ENCODE data around the gene CYFIP2.

CYFIP2 gene

DNA sequence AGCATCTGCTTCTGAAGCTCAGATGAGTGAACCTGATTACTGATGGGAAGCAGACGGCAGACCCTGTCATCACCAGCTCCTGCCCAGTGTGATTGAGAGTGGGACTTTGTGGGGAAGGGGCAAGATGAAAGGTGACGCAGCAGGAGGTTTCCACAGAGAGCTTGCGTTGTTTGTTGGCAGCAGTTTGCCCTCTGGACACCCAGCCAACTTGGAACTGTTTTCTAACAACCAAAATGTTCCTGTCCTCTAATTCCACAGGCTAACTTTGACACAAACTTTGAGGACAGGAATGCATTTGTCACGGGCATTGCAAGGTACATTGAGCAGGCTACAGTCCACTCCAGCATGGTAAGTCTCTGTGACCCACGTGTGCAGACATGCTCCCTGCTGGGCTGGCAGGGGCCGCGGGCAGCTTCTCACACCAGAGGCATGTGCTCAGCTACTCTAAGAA is 20.9 kb downstream of the CYFIP2 start:
- DNase-seq (ENCODE audit: low read depth in 2 of 3, low spot score in 2 of 3): no peak

- DNase-seq (ENCODE audit: low read depth in 2 of 3, low spot score in 2 of 3): no peak
These were observed 22.7 kb downstream of the CYFIP2 start for GRCh38 chr5:157288405-157289163.

- DNase-seq (ENCODE audit: low read depth in 2 of 3, low spot score in 2 of 3): no peak
These were observed 23.4 kb downstream of the CYFIP2 start for GRCh38 chr5:157289164-157289819.

DNA sequence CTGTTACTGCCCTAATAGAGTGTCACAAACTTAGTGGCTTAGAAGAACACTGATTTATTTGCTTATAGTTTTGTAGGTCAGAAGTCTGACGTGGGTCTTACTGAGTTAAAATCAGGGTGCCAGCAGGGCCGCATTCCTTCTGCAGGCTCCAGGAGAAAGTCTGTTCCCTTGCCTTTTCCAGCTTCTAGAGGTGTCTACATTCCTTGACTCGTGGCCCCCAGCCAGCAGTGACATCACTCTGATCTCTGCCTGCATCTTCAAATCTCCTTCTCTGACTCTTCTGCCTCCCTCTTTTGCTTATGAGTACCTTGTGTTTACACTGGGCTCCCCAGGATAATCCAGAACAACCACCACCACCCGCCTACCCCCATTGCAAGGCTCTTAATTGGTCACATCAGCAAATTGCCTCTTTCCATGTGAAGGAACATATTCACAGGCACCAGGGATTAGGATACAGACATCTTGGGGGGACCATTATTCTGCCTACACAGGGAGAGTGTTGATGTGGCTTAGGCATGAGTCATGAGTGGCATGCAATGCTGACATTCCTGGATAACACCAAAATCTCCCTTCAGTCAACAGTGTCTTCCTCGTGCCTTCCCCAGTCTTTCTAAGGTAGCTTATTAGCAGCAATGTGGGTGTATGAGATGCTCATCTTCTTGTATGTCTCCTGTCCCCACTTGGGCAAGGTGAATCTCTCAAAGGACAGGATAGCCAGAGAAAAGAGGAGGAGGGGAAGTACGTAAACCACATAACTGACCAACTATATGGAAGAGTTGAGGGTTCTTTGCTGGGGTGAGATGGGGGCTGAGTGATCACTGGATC is 24.4 kb downstream of the CYFIP2 start:
- no peak for DNase-seq (ENCODE audit: low read depth in 2 of 3, low spot score in 2 of 3)

- DNase-seq (ENCODE audit: low read depth in 2 of 3, low spot score in 2 of 3): no peak
These were observed 25.2 kb downstream of the CYFIP2 start for GRCh38 chr5:157290981-157291711.

- DNase-seq (ENCODE audit: low read depth in 2 of 3, low spot score in 2 of 3): no peak
These were observed 26.7 kb downstream of the CYFIP2 start for GRCh38 chr5:157292599-157292998.

GRCh38 chr5:157294407-157295091 is 28.6 kb downstream of the CYFIP2 start:
- DNase-seq (ENCODE audit: low read depth in 2 of 3, low spot score in 2 of 3): no peak

- no peak for DNase-seq (ENCODE audit: low read depth in 2 of 3, low spot score in 2 of 3)
These were observed 29.3 kb downstream of the CYFIP2 start for GRCh38 chr5:157295247-157295646.

- DNase-seq (ENCODE audit: low read depth in 2 of 3, low spot score in 2 of 3): no peak
These were observed 34.6 kb downstream of the CYFIP2 start for GRCh38 chr5:157300564-157300963.

DNA sequence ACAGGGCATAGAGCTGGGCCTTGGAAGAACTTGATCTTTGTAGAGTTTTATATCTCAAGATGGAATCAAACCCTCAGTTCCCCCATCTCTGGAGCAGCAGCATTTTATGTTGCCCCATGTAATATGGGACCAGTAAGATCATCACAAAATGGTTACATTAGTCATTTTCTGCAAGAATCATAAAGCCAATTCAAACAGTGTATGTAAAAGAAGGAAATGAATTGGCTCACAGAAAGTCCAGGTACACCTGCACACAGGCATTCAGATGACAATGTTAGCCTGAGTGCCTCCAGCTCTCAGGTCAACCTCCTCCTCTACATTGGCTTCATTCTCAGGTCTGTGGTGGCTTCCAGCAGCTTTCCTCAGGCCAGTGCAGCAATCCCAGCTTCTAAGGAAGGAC is 35.1 kb downstream of the CYFIP2 start:
- no peak for DNase-seq (ENCODE audit: low read depth in 2 of 3, low spot score in 2 of 3)

DNA sequence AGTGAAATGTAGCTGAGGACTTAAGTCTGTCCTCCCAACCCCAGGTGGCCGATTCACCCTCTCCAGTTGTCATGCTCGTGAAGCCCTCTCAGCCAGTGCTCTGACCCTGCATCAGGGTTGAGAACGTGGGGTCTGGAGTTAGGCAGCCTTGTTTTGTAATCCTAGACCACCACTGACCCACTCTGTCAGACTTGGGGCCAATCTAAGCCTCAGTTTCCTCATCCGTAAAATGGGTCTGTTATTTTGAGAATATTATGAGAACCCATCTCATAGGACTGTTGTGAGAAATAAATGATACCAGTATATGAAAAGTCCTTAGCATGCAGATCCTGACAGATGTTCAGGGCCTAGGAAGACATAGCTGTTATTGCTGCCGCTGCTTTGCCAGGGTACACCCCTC is 37.1 kb downstream of the CYFIP2 start:
- DNase-seq (ENCODE audit: low read depth in 2 of 3, low spot score in 2 of 3): no peak

DNA sequence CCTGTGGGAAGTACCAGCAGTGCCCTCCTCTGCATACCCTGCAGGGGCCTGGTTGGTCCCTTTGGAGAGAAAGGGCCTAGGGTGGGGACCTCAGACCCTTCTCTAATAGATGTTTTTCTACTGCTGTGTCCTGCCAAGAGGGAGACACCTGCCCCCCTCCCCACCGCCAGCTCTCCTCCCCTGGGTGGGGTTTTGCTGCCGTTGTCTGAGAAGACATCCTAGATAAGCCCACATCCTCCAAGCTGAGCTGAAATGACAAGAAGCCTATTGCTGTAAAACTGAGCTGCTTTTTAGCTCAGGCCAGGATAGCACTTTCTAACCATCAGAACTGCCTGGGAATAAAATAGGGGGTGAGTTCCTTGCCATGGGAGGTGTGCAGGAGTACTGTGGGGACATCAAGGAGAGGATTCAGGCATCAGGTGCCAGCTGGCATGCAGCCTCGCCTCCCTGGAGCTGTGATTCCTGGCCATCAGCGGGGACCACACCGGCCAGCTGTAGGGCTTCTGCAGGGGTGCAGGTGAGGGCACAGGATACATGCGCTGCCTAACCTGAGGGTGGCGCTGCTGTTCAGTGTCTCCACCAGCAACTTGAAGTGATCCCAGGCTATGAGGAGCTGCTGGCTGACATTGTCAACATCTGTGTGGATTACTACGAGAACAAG is 37.9 kb downstream of the CYFIP2 start:
- no peak for DNase-seq (ENCODE audit: low read depth in 2 of 3, low spot score in 2 of 3)

- DNase-seq (ENCODE audit: low read depth in 2 of 3, low spot score in 2 of 3): no peak
These were observed 40.2 kb downstream of the CYFIP2 start for GRCh38 chr5:157306081-157306480.

DNA sequence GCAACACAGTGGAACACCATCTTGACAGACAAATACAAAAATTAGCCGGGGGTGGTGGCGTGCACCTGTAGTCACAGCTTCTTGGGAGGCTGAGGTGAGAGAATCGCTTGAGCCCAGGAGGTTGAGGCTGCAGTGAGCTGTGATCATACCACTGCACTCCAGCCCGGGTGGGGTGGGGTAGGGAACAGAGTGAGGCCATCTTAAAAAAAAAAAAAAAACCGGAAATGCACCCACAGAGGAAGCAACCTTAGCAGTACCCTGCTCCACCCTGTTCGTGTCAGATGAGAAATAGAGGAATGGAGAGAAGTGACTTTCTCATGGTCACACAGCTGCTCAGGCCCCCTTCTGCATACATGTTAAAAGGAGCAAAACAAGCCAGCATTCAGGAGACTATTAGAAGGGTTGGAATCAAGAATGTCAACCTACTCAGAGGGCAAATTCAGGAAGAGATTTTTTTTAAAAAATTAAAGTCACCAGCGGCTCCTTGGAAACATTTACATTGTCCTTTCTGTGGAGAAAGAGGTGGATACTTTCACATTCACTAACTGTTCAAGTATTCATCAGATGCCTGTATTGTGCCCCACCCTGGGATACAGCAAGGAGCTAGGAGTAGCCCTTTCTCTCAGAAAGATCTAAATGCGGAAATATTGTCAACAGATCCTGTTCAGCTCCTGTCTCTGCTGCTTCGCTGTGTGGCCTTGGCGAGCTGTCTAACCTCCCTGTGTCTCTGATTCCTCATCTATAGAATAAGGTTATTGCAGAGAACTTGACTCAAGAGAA is 41.0 kb downstream of the CYFIP2 start:
- no peak for DNase-seq (ENCODE audit: low read depth in 2 of 3, low spot score in 2 of 3)

GRCh38 chr5:157308836-157309465 is 43.0 kb downstream of the CYFIP2 start:
- no peak for DNase-seq (ENCODE audit: low read depth in 2 of 3, low spot score in 2 of 3)

GRCh38 chr5:157309796-157310195 is 43.9 kb downstream of the CYFIP2 start:
- no peak for DNase-seq (ENCODE audit: low read depth in 2 of 3, low spot score in 2 of 3)

GRCh38 chr5:157311595-157311994 is 45.7 kb downstream of the CYFIP2 start:
- DNase-seq (ENCODE audit: low read depth in 2 of 3, low spot score in 2 of 3): no peak

GRCh38 chr5:157312492-157312891 is 46.6 kb downstream of the CYFIP2 start:
- no peak for DNase-seq (ENCODE audit: low read depth in 2 of 3, low spot score in 2 of 3)

DNA sequence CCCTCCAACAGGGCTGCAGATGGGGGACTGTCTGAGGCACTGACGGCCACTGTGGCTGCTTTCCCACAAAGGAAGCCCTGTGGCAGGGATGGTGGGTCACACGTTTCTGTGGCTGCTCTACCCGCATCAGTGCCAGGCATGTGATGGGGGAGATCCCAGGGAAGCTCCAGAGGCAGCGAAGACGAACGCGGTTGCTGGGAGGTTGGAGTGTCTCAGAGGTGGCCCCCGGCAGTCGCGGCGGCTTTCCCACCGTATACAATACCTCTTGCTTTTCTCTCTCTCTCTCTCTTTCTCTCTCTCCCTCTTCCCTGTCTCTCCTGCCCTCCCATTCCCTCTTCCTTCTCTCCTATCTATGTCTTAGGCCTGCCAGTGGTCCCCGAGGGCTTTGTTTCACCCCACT is 56.7 kb downstream of the CYFIP2 start:
- DNase-seq (ENCODE audit: low read depth in 2 of 3, low spot score in 2 of 3): no peak
